Fibroblast of the aortic adventitia (primary cell): ENCODE data around the gene CRY1. TPM values are rescaled to one million over a fixed set of nuclear protein-coding genes. Genes with fewer than 3 reads are reported as not detected.

ENCODE experiments used
- DNase-seq: peaks from one replicate; pipeline ENCODE4 v3.0.0-alpha.2; 2010; ENCODE audit warnings: low read depth
- H3K4me3 ChIP-seq: 2 replicates; pipeline ENCODE4 v1.5.1; 2011; ENCODE audit warnings: low read depth, mild to moderate bottlenecking, control low read depth, low read length, moderate library complexity
- total RNA-seq: library from RNA; depleted of rRNA; stranded (reverse); fragments of >200 nt; gene quantifications from 2 replicates; pipeline ENCODE4 v1.2.3, GENCODE V29; 2012; ENCODE audit warnings: low replicate concordance
- TF ChIP-seq, protein P1 (sequence below): IDR thresholded peaks from 2 replicates; pipeline ENCODE4 v1.5.1; 2011; ENCODE audit warnings: mild to moderate bottlenecking, low read length, control low read depth, inconsistent platforms; ENCODE audit not compliant: insufficient read depth

CRY1 gene
- total RNA-seq, 1 donor = 19.2 TPM

DNA sequence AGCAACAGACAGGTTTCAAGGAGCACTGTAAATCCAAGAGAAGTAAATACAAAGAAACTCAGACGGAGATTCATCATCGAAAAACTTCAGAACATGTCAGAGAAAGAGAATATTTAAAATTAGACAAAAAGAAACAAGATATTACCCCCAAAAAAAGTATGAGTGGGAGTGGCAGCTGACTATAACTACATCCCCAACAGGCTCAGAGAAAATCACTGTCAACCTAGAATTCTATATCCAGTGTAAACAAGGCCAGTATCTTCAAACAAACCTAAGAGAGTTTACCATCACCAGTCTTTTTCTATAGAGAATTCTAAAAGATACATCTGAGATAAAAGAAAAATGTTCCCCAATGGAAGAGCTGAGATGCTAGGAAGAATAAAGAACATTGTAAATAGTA, 39.6 kb downstream of the CRY1 start:
- TF ChIP-seq, protein P1, sequence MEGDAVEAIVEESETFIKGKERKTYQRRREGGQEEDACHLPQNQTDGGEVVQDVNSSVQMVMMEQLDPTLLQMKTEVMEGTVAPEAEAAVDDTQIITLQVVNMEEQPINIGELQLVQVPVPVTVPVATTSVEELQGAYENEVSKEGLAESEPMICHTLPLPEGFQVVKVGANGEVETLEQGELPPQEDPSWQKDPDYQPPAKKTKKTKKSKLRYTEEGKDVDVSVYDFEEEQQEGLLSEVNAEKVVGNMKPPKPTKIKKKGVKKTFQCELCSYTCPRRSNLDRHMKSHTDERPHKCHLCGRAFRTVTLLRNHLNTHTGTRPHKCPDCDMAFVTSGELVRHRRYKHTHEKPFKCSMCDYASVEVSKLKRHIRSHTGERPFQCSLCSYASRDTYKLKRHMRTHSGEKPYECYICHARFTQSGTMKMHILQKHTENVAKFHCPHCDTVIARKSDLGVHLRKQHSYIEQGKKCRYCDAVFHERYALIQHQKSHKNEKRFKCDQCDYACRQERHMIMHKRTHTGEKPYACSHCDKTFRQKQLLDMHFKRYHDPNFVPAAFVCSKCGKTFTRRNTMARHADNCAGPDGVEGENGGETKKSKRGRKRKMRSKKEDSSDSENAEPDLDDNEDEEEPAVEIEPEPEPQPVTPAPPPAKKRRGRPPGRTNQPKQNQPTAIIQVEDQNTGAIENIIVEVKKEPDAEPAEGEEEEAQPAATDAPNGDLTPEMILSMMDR = no peak
- no peak for DNase-seq
- no peak overlapping the region for H3K4me3 ChIP-seq

DNA sequence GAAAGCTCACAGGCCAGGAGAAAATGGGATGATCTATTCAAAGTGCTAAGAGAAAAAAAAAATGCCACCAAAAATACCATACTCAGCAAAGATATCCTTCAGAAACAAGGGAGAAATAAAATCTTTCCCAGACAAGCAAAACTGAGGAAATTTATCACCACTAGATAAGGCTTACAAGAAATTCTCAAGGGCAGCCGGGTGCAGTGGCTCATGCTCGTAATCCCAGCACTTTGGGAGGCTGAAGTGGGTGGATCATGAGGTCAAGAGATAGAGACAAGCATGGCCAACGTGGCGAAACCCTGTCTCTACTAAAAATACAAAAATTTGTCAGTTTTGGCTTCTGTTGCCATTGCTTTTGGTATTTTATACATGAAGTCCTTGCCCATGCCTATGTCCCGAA, 48.2 kb downstream of the CRY1 start:
- DNase-seq = no peak
- TF ChIP-seq, protein P1 = no peak
- H3K4me3 ChIP-seq = no peak overlapping the region

DNA sequence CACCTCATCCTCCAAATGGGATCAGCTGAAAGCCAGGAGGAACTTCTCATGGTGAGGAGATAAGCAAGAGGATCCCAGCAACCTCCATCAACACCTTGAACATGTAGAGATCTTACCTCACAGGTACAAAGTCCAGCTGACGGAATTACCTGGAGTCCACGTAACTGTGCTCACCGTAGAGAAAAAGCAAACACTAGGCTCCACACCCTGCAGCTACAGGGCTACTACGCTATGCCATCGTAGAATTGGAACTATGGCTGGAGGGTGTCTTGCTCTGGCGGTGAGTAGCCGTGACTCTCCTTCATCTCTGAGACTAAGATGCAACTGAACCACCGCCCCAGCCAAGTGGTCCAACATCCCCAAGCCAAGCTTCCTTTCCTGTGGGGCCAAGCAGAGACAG, 50.5 kb downstream of the CRY1 start:
- no peak for DNase-seq
- no peak overlapping the region for H3K4me3 ChIP-seq
- TF ChIP-seq, protein P1 = no peak

DNA sequence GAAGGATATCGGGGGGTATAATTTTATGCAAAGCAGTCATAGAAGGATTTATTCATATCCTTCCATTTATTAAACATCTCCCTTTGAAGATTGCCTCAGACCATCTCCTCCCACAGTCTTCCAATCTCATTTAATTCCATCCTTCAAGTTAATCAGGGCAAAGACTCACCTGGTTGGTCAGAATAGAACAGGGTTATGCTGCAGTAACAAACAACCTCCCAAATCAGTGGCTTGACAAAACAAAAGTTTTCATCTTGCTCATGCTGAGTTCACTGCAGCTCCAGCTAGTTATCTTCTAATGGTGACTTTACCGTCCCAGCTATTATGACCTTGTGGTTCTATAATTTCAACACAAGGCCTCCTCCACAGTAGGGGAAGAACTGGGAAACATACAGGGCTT, 57.6 kb downstream of the CRY1 start:
- no peak for DNase-seq
- no peak overlapping the region for H3K4me3 ChIP-seq
- TF ChIP-seq, protein P1 = no peak

DNA sequence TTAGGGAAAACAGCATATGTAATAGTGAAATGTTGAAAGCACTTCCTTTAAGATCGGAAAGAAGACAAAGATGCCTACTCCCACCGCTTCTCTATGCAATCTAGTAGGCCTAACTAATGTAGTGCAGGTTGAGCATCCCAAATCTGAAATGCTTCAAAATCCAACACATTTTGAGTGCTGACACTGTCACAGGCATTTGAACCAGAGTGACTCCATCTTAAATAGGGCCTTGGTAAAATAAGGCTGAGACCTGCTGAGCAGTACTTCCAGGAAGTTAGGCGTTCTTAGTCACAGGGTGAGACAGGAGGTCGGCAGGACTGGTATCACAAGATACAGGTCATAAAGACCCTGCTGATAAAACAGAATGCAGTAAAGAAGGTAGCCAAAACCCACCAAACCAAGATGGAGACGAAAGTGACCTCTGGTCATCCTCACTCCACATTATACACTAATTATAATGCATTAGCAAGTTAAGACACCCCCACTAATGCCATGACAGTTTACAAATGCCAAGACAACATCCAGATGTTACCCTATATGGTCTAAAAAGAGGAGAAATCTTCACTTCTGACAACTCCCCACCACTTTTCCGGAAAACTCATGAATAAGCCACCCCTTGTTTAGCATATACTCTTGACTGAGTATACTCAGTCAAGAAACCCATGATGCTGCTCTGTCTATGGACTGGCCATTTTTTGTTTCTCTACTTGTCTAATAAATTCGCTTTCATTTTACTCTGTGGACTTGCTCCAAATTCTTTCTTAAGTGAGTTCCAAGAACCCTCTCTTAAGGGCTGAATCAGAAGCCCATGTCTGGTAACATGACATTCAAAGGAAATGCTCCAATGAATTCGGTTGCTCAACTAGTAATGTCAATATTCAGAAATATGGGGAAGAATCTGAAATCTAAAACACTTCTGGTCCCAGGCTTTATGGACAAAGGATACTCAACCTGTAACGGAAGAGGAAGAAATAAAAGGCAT, 59.3 kb downstream of the CRY1 start:
- H3K4me3 ChIP-seq = no peak overlapping the region
- TF ChIP-seq, protein P1 = no peak
- peak; percentile 24 for DNase-seq

DNA sequence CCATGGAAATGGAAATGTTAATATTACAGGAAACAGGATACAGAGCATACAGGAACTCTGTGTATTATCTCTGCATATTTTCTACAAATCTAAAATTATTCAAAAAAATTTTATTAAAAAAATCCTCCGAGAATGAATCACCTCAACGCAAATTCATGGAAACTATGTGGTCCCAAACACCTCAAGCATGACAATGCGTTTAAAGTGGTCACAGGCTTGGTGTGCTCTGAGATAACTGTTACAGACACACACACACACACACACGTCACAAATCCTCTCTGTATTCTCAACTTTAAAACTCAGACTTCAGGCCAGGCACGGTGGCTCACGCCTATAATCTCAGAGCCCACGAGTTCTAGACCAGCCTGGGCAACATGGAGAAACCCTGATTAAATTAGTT, 61.1 kb downstream of the CRY1 start:
- TF ChIP-seq, protein P1 = no peak
- no peak for DNase-seq
- H3K4me3 ChIP-seq = no peak overlapping the region
